ENCODE data around the gene MSI2.

MSI2 gene

GRCh38 chr17:57597101-57597500 lies 340.8 kb downstream of the MSI2 start:
- no peak for DNase-seq (ENCODE audit: low read depth)
- TF ChIP-seq CTCF (IDR thresholded peaks at IDR 0.05; ENCODE audit: insufficient read depth, low read depth, low read length, missing control alignments), result no peak
- no peak overlapping the region for H3K4me3 ChIP-seq (ENCODE audit: low read depth, low read length)

GRCh38 chr17:57597531-57598453 lies 341.5 kb downstream of the MSI2 start:
- no peak overlapping the region for H3K4me3 ChIP-seq (ENCODE audit: low read depth, low read length)
- DNase-seq (ENCODE audit: low read depth), result no peak
- peak; percentile 48 for TF ChIP-seq CTCF (IDR thresholded peaks at IDR 0.05; ENCODE audit: insufficient read depth, low read depth, low read length, missing control alignments)

- no peak overlapping the region for H3K4me3 ChIP-seq (ENCODE audit: low read depth, low read length)
- DNase-seq (ENCODE audit: low read depth), result peak; percentile 20
- TF ChIP-seq CTCF (IDR thresholded peaks at IDR 0.05; ENCODE audit: insufficient read depth, low read depth, low read length, missing control alignments), result no peak
These were observed 343.1 kb downstream of the MSI2 start for GRCh38 chr17:57599271-57600045.

- DNase-seq (ENCODE audit: low read depth), result no peak
- H3K4me3 ChIP-seq (ENCODE audit: low read depth, low read length), result no peak overlapping the region
- TF ChIP-seq CTCF (IDR thresholded peaks at IDR 0.05; ENCODE audit: insufficient read depth, low read depth, low read length, missing control alignments), result no peak
These were observed 343.8 kb downstream of the MSI2 start for GRCh38 chr17:57600074-57600473.

- no peak overlapping the region for H3K4me3 ChIP-seq (ENCODE audit: low read depth, low read length)
- DNase-seq (ENCODE audit: low read depth), result no peak
- TF ChIP-seq CTCF (IDR thresholded peaks at IDR 0.05; ENCODE audit: insufficient read depth, low read depth, low read length, missing control alignments), result no peak
These were observed 344.9 kb downstream of the MSI2 start for GRCh38 chr17:57601143-57601735.

GRCh38 chr17:57602896-57603295 lies 346.6 kb downstream of the MSI2 start:
- no peak overlapping the region for H3K4me3 ChIP-seq (ENCODE audit: low read depth, low read length)

More at GRCh38 chr17:57602896-57603295, 346.6 kb downstream of the MSI2 start:
- DNase-seq (ENCODE audit: low read depth), result no peak
- no peak for TF ChIP-seq CTCF (IDR thresholded peaks at IDR 0.05; ENCODE audit: insufficient read depth, low read depth, low read length, missing control alignments)
